Spleen (tissue), 11 donors: ENCODE measurements around the gene TGFB1. TPM values are rescaled to one million over a fixed set of nuclear protein-coding genes. Genes with fewer than 3 reads are reported as not detected.
A peak's percentile ranks its signal among the peaks of the same experiment; 100 is the strongest.

ENCODE experiments used
- DNase-seq: peaks from one replicate; pipeline ENCODE4 v3.0.0-alpha.2; 2020
- H3K27ac ChIP-seq, 8 donors: fragments of 200-600 bp; sonication (generic) in 7 of 8; 1 replicate in 4 of 8; 2 replicates in 4 of 8; pipeline versions ENCODE4 v1.5.0 to v1.8.0; 2016 to 2021; ENCODE audit warnings: inconsistent platforms in 4 of 8, mild to moderate bottlenecking in 4 of 8, moderate library complexity in 1 of 8
- H3K27me3 ChIP-seq, 7 donors: fragments of 200-600 bp; sonication (generic) in 6 of 7; replicated peaks in 1 of 7; 1 replicate in 4 of 7; 2 replicates in 3 of 7; pipeline versions ENCODE4 v1.5.0 to v1.8.0; 2016 to 2021; ENCODE audit warnings: inconsistent platforms in 3 of 7, mild to moderate bottlenecking in 1 of 7
- H3K36me3 ChIP-seq, 6 donors: fragments of 200-600 bp; sonication (generic) in 5 of 6; 1 replicate in 4 of 6; 2 replicates in 2 of 6; pipeline versions ENCODE4 v1.5.0 to v1.8.0; 2016 to 2021; ENCODE audit warnings: inconsistent platforms in 2 of 6
- H3K4me1 ChIP-seq, 6 donors: fragments of 200-600 bp; sonication (generic) in 5 of 6; 1 replicate in 3 of 6; 2 replicates in 3 of 6; pipeline versions ENCODE4 v1.5.0 to v1.8.0; 2016 to 2021; ENCODE audit warnings: inconsistent platforms in 3 of 6
- H3K4me3 ChIP-seq, 8 donors: fragments of 200-600 bp; sonication (generic) in 7 of 8; 1 replicate in 4 of 8; 2 replicates in 4 of 8; pipeline versions ENCODE4 v1.5.0 to v1.8.0; 2016 to 2021; ENCODE audit warnings: inconsistent platforms in 4 of 8, mild to moderate bottlenecking in 4 of 8, moderate library complexity in 2 of 8
- H3K9me3 ChIP-seq, 8 donors: fragments of 200-600 bp; sonication (generic) in 7 of 8; 1 replicate in 4 of 8; 2 replicates in 4 of 8; pipeline versions ENCODE4 v1.5.0 to v1.8.0; 2016 to 2021; ENCODE audit warnings: inconsistent platforms in 4 of 8
- CTCF ChIP-seq, 11 experiments: fragments of 200-600 bp in 7 of 11; fragments of 450-650 bp in 4 of 11; sonication (generic) in 4 of 11; IDR thresholded peaks in 8 of 11; conservative IDR thresholded peaks in 3 of 11; 1 replicate in 7 of 11; 2 replicates in 4 of 11; pipeline versions ENCODE4 v1.4.0 to v1.8.0; 2016 to 2021; ENCODE audit warnings: antibody characterized with exemption in 11 of 11, inconsistent platforms in 4 of 11, mild to moderate bottlenecking in 1 of 11
- POLR2A ChIP-seq, 3 donors: fragments of 450-650 bp; IDR thresholded peaks; one replicate each; pipeline ENCODE4 v1.5.1; 2017; ENCODE audit warnings: antibody characterized with exemption in 3 of 3, mild to moderate bottlenecking in 1 of 3
- POLR2AphosphoS5 ChIP-seq, 3 donors: sonication (generic); formaldehyde crosslinking; IDR thresholded peaks; one replicate each; pipeline ENCODE4 v1.5.1; 2017; ENCODE audit warnings: antibody characterized with exemption in 3 of 3
- WGBS, 5 donors: extraction: QIAGEN DNeasy Blood & Tissue Kit in 3 of 5; methylation state at CpG; one replicate each; pipeline versions ENCODE4 v1.1.5 to v1.1.7; 2013 to 2018; 5-methylcytosine and 5-hydroxymethylcytosine counted together
- intact Hi-C: fragments of 100-400 bp; cut with DNase I; formaldehyde crosslinking; loops from one replicate; pipeline ENCODE4 v1.15.0; 2023; ENCODE audit warnings: low total_unique reads
- polyA plus RNA-seq, 3 donors: library from polyadenylated mRNA; stranded (reverse); fragments of 200-250 nt; gene quantifications; one replicate each; pipeline ENCODE4 v1.2.1, GENCODE V29; 2013
- total RNA-seq, 7 donors: library from RNA; depleted of rRNA in 3 of 7; stranded (reverse); fragments of >200 nt in 3 of 7; fragmentation: NEBNext Ultra II Directional in 4 of 7; extraction: Animal tissue kit (Norgen Biotek cat#: 25700) in 4 of 7; gene quantifications; one replicate each; pipeline versions ENCODE4 v1.1.0 to v1.2.1, GENCODE V29; 2016 to 2021
- donor health status: healthy with polysubstance abuse.
- donor health status: DM: no; HTN: no; CAD: no; lungs with moderate emphysema.
- donor health status: DM: no; HTN: no; CAD: no.
- donor health status: Bipolar disorder and iron deficiency.
- donor health status: healthy.
- donor health status: DM: no; HTN: no; CAD: no.
- donor health status: DM: yes; HTN: yes; CAD: no.

Gene TGFB1
- total and polyA plus RNA-seq, 10 donors = 23.0 to 147 (median 106) TPM

DNA sequence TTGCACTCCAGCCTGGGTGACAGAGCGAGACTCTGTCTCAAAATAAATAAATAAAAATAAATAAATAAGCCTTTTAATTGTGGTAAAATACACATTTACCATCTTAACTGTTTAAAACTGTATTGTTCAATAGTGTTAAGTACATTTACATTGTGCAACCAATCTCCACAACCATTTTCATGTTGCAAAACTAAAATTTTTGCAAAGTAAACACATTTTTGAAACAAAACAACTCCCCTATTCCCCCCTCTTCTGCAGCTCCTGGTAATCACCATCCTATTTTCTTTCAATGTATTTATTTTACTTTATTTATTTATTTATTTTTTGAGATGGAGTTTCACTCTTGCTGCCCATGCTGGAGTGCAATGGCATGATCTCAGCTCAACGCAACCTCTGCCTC is 16.0 kb upstream of the TGFB1 start:
- H3K27ac ChIP-seq = peak overlapping the region in 2 of 8 donors; percentile 96 to 99
- peaks cover 0 to 79% (median 27%) of the 10 kb centered on the region in 6 donors for H3K4me1 ChIP-seq
- intact Hi-C loops = no loop called here
- no peaks in the 10 kb centered on the region for H3K27me3 ChIP-seq
- no peaks in the 10 kb centered on the region for H3K9me3 ChIP-seq
- TF ChIP-seq POLR2A (IDR thresholded peaks at IDR 0.05) (no peak), POLR2AphosphoS5 (IDR thresholded peaks at IDR 0.05) (no peak), CTCF (IDR thresholded peaks at IDR 0.05 in 8 of 11, conservative IDR thresholded peaks at IDR 0.05 in 3 of 11) (no peak)
- no peak for DNase-seq
- H3K4me3 ChIP-seq = no peak overlapping the region
- H3K36me3 ChIP-seq = no peaks in the 10 kb centered on the region
- WGBS, 5 donors = 93 to 98% (median 96%) methylated on average over 2 of the region's 2 CpGs

- H3K4me1 ChIP-seq = peaks cover 6 to 82% (median 37%) of the 10 kb centered on the region in 6 donors
- WGBS, 5 donors = 34 to 66% (median 45%) methylated on average over 6 of the region's 6 CpGs
- peak overlapping the region in 1 of 8 donors; percentile 11 for H3K4me3 ChIP-seq
- no peaks in the 10 kb centered on the region for H3K27me3 ChIP-seq
- peak overlapping the region in 7 of 8 donors; percentile 44 to 99 (median 72) for H3K27ac ChIP-seq
- H3K36me3 ChIP-seq = no peaks in the 10 kb centered on the region
- no peak for DNase-seq
- no peak for TF ChIP-seq POLR2A (IDR thresholded peaks at IDR 0.05)
- no peak for TF ChIP-seq POLR2AphosphoS5 (IDR thresholded peaks at IDR 0.05)
- TF ChIP-seq CTCF (IDR thresholded peaks at IDR 0.05 in 8 of 11, conservative IDR thresholded peaks at IDR 0.05 in 3 of 11) = no peak
- H3K9me3 ChIP-seq = no peaks in the 10 kb centered on the region
- intact Hi-C loops = no loop called here
Measured at GRCh38 chr19:41367848-41368301, 14.2 kb upstream of the TGFB1 start.

- no peak for DNase-seq
- no peak for TF ChIP-seq POLR2AphosphoS5 (IDR thresholded peaks at IDR 0.05)
- TF ChIP-seq POLR2A (IDR thresholded peaks at IDR 0.05) = no peak
- no peak for TF ChIP-seq CTCF (IDR thresholded peaks at IDR 0.05 in 8 of 11, conservative IDR thresholded peaks at IDR 0.05 in 3 of 11)
- Histone ChIP-seq H3K27ac (peak overlapping the region in 5 of 8 donors; percentile 33 to 99 (median 96)), H3K36me3 (peaks cover 0 to 3% (median 0%) of the 10 kb centered on the region in 6 donors), H3K9me3 (no peaks in the 10 kb centered on the region), H3K27me3 (no peaks in the 10 kb centered on the region), H3K4me1 (peaks cover 10 to 89% (median 43%) of the 10 kb centered on the region in 6 donors), H3K4me3 (no peak overlapping the region)
- WGBS, 5 donors = 92 to 97% (median 95%) methylated on average over 1 of the region's 1 CpG
- intact Hi-C loops = no loop called here
Measured at GRCh38 chr19:41366089-41366488, 12.4 kb upstream of the TGFB1 start.

DNA sequence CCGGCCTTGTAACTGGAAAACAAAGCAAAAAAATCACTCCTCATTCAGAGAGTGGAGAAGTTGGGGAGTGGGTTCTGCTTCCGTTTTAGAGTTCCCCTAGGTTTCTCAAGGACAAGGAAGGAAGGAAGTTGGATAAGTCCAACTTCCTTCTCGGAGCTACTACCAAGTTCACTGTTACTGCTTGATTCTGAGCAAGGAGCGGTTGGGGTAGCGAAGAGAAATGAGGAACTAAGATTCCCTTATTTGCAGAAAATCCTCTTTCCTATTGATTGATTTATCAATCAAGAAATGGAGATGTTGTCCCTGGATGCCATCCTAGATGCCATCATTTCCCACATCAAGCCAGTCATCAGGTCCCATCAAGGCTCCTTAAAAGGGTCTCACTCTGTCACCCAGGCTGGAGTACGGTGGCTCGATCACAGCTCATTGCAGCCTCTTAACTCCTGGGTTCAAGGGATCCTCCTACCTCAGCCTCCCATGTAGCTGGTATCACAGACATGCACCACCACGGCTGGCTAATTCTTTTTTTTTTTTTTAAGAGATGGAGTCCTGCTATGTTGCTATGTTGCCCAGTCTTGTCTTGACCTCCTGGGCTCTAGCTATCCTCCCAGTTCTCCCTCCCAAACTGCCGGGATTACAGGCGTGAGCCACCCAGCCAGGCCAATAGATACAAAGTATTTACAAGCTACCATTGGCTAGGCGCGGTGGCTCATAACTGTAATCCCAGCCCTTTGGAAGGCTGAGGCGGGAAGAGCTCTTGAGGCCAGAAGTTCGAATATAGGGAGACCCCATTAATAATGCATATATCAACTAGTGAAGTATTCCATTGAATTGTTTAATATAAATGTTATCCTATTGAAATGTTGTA is 11.0 kb upstream of the TGFB1 start:
- no peaks in the 10 kb centered on the region for H3K9me3 ChIP-seq

More for the DNA sequence above, 11.0 kb upstream of the TGFB1 start:
- no peak for TF ChIP-seq POLR2AphosphoS5 (IDR thresholded peaks at IDR 0.05)
- 57 to 65% (median 62%) methylated on average over 14 of the region's 14 CpGs for WGBS, 5 donors
- intact Hi-C loops = no loop called here
- no peak for DNase-seq
- Histone ChIP-seq H3K27me3 (no peaks in the 10 kb centered on the region), H3K36me3 (peaks cover 0 to 9% (median 0%) of the 10 kb centered on the region in 6 donors), H3K4me3 (peak overlapping the region; percentile 55 to 84 (median 66)), H3K4me1 (peaks cover 10 to 82% (median 42%) of the 10 kb centered on the region in 6 donors), H3K27ac (peak overlapping the region; percentile 95 to 99 (median 98))
